22Rv1 (cell line): ENCODE results near the gene DNM2.

Experiments used
- ZFX ChIP-seq: fragments of 450-650 bp; IDR thresholded peaks from 2 replicates; pipeline ENCODE4 v1.6.1; 2017; ENCODE audit warnings: antibody characterized with exemption, borderline replicate concordance
- TF ChIP-seq, protein P1 (sequence below): fragments of 450-650 bp; IDR thresholded peaks from 2 replicates; pipeline ENCODE4 v1.5.1; 2017; ENCODE audit warnings: mild to moderate bottlenecking

DNA sequence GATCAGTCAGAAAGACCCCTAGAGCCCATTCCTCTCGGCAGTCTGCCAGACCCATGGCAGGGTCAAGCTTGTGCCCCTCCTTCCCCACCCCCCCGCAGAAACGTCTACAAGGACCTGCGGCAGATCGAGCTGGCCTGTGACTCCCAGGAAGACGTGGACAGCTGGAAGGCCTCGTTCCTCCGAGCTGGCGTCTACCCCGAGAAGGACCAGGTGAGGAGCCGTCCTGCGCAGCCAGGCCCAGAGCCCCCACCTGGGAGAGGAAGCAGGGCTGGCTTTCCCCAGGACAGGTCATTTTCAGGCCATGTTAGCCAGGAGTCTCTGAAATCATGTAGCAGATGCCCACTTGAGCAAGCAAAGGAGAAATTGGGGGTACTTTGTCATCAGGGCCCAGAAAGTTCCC, 105.8 kb downstream of the DNM2 start:
- TF ChIP-seq, protein P1, sequence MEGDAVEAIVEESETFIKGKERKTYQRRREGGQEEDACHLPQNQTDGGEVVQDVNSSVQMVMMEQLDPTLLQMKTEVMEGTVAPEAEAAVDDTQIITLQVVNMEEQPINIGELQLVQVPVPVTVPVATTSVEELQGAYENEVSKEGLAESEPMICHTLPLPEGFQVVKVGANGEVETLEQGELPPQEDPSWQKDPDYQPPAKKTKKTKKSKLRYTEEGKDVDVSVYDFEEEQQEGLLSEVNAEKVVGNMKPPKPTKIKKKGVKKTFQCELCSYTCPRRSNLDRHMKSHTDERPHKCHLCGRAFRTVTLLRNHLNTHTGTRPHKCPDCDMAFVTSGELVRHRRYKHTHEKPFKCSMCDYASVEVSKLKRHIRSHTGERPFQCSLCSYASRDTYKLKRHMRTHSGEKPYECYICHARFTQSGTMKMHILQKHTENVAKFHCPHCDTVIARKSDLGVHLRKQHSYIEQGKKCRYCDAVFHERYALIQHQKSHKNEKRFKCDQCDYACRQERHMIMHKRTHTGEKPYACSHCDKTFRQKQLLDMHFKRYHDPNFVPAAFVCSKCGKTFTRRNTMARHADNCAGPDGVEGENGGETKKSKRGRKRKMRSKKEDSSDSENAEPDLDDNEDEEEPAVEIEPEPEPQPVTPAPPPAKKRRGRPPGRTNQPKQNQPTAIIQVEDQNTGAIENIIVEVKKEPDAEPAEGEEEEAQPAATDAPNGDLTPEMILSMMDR = no peak
- TF ChIP-seq ZFX = no peak
